NCI-H2081 treated with DMSO at 0.1 percent for 48 hours (cell line): Measurements from ENCODE around the gene TEX13B.

ENCODE experiments used
- DNase-seq: peaks from one replicate; lab custom pipeline; 2025; lab: John Stamatoyannopoulos, UW

TEX13B gene

DNA sequence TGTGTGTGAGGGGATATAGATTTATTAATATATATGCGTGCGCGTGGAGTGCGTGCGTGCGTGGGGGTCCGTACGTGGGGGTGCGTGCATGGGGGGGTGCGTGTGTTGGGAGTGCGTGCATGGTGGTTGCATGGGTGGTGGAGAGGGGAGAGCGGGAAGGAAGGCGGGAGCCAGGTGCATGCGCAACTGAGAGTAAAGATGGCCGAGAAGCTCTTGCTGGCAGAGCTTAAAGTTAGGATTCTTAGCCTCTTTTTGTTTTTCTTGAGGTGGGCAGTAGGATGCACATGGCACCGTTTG, 45.8 kb downstream of the TEX13B start:
- DNase-seq: no peak

- DNase-seq: no peak
These were observed 46.3 kb downstream of the TEX13B start for GRCh38 chrX:107935664-107936433.

GRCh38 chrX:107935200-107935599, 47.0 kb downstream of the TEX13B start:
- DNase-seq: no peak

DNA sequence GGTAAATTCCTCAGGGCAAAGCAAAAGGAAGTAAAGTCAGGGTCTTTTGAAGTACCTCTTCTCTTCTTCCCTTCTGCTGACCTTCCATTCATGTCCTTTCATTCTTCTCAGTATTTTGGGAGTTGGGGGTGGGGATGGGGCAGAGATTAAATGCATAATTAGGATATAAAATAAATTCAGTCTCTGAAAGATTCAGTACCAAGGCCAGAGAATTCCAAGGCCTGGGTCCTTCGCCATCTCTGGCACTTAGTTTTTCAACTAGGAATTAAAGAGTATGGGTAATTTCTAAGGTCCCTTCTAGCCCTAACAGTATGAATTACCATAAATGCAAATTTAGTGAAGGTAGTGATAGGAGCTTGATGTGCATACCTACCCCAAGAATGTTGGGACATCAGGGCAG, 47.9 kb downstream of the TEX13B start:
- DNase-seq: no peak
